Liver (tissue), 9 donors: ENCODE results near the gene ATOH7. TPM values are rescaled to one million over a fixed set of nuclear protein-coding genes. Genes with fewer than 3 reads are reported as not detected.
A peak's percentile ranks its signal among the peaks of the same experiment; 100 is the strongest.

Source experiments
- DNase-seq: peaks from one replicate; pipeline ENCODE4 v3.0.0-alpha.2; 2017; ENCODE audit warnings: low spot score
- H3K27ac ChIP-seq, 2 donors: one replicate each; pipeline ENCODE4 v1.7.0; 2013; ENCODE audit warnings: inconsistent platforms in 2 of 2, low read length in 2 of 2, control low read depth in 1 of 2, low read depth in 1 of 2, mild to moderate bottlenecking in 1 of 2
- H3K27me3 ChIP-seq, 4 donors: one replicate each; pipeline versions ENCODE4 v1.6.1 to v1.7.0; 2013; ENCODE audit warnings: low read length in 3 of 4, inconsistent platforms in 1 of 4, mild to moderate bottlenecking in 1 of 4, moderate library complexity in 1 of 4; ENCODE audit not compliant: control insufficient read depth in 4 of 4, insufficient read depth in 4 of 4
- H3K36me3 ChIP-seq, 4 donors: one replicate each; pipeline versions ENCODE4 v1.6.1 to v1.7.0; 2013; ENCODE audit warnings: low read length in 3 of 4, mild to moderate bottlenecking in 3 of 4, low read depth in 1 of 4, moderate library complexity in 1 of 4; ENCODE audit not compliant: control insufficient read depth in 4 of 4, insufficient read depth in 3 of 4
- H3K4me1 ChIP-seq, 4 donors: one replicate each; pipeline versions ENCODE4 v1.6.1 to v1.7.0; 2013; ENCODE audit warnings: low read length in 3 of 4, mild to moderate bottlenecking in 3 of 4, moderate library complexity in 1 of 4; ENCODE audit not compliant: control insufficient read depth in 4 of 4, insufficient read depth in 4 of 4
- H3K4me3 ChIP-seq, 3 donors: one replicate each; pipeline versions ENCODE4 v1.6.1 to v1.7.0; 2013; ENCODE audit warnings: low read length in 3 of 3, control low read depth in 1 of 3, low read depth in 1 of 3, mild to moderate bottlenecking in 1 of 3
- H3K9ac ChIP-seq, 2 donors: one replicate each; pipeline ENCODE4 v1.7.0; 2013; ENCODE audit warnings: low read length in 2 of 2, mild to moderate bottlenecking in 2 of 2, moderate library complexity in 2 of 2, control low read depth in 1 of 2, low read depth in 1 of 2
- H3K9me3 ChIP-seq, 4 donors: one replicate each; pipeline versions ENCODE4 v1.6.1 to v1.7.0; 2013; ENCODE audit warnings: low read length in 3 of 4; ENCODE audit not compliant: control insufficient read depth in 4 of 4
- CTCF ChIP-seq: fragments of 150-350 bp; IDR thresholded peaks from 2 replicates; pipeline ENCODE4 v1.5.1; 2017; ENCODE audit warnings: improper control_type of control experiment, low read depth, low read length; ENCODE audit not compliant: missing input control
- EGR1 ChIP-seq, 2 donors: IDR thresholded peaks; 2 replicates each; pipeline ENCODE4 v1.6.1; 2016 to 2018; ENCODE audit warnings: antibody characterized with exemption in 2 of 2, low read depth in 2 of 2
- FOXA1 ChIP-seq: IDR thresholded peaks from 2 replicates; pipeline ENCODE4 v1.6.1; 2016; ENCODE audit warnings: antibody characterized with exemption
- FOXA2 ChIP-seq: IDR thresholded peaks from 2 replicates; pipeline ENCODE4 v1.6.1; 2016; ENCODE audit warnings: antibody characterized with exemption
- GABPA ChIP-seq, 2 donors: IDR thresholded peaks in 1 of 2; conservative IDR thresholded peaks in 1 of 2; 2 replicates each; pipeline ENCODE4 v1.6.1; 2016; ENCODE audit warnings: antibody characterized with exemption in 2 of 2, mild to moderate bottlenecking in 1 of 2, moderate library complexity in 1 of 2
- HNF4A ChIP-seq, 2 donors: conservative IDR thresholded peaks; 2 replicates each; pipeline ENCODE4 v1.6.1; 2016; ENCODE audit warnings: antibody characterized with exemption in 2 of 2, mild to moderate bottlenecking in 2 of 2
- HNF4G ChIP-seq: IDR thresholded peaks from 2 replicates; pipeline ENCODE4 v1.6.1; 2016; ENCODE audit warnings: antibody characterized with exemption
- JUND ChIP-seq, 2 donors: IDR thresholded peaks; 2 replicates each; pipeline ENCODE4 v1.6.1; 2016; ENCODE audit warnings: antibody characterized with exemption in 2 of 2
- RAD21 ChIP-seq, 2 donors: IDR thresholded peaks; 2 replicates each; pipeline ENCODE4 v1.6.1; 2016; ENCODE audit warnings: antibody characterized with exemption in 2 of 2, mild to moderate bottlenecking in 2 of 2
- RXRA ChIP-seq, 2 donors: IDR thresholded peaks; 2 replicates each; pipeline ENCODE4 v1.6.1; 2017 to 2018; ENCODE audit warnings: antibody characterized with exemption in 2 of 2, mild to moderate bottlenecking in 1 of 2
- SP1 ChIP-seq: IDR thresholded peaks from 2 replicates; pipeline ENCODE4 v1.6.1; 2018; ENCODE audit warnings: antibody characterized with exemption, mild to moderate bottlenecking
- TAF1 ChIP-seq: conservative IDR thresholded peaks from 2 replicates; pipeline ENCODE4 v1.6.1; 2016; ENCODE audit warnings: antibody characterized with exemption, mild to moderate bottlenecking
- ZBTB33 ChIP-seq: IDR thresholded peaks from 2 replicates; pipeline ENCODE4 v1.6.1; 2016; ENCODE audit warnings: antibody characterized with exemption
- WGBS: extraction: QIAGEN DNeasy Blood & Tissue Kit; methylation state at CpG from one replicate; pipeline ENCODE4 v1.1.7; 2013; 5-methylcytosine and 5-hydroxymethylcytosine counted together
- polyA plus RNA-seq, 2 donors: library from polyadenylated mRNA; stranded (reverse) in 1 of 2; unstranded in 1 of 2; fragments of 200-250 nt in 1 of 2; fragments of >200 nt in 1 of 2; fragmentation: Nextera tagmentation in 1 of 2; extraction: Ambion mirVana in 1 of 2; gene quantifications; one replicate each; pipeline versions ENCODE4 v1.2.1 to v1.2.3, GENCODE V29; 2013 to 2015
- total RNA-seq, 2 donors: library from RNA; depleted of rRNA; stranded (reverse); fragments of >200 nt; gene quantifications; one replicate each; pipeline ENCODE4 v1.2.3, GENCODE V29; 2014
- TF ChIP-seq, protein P1 (sequence below): IDR thresholded peaks from 2 replicates; pipeline ENCODE4 v1.6.1; 2016; ENCODE audit warnings: antibody characterized with exemption, mild to moderate bottlenecking
- TF ChIP-seq, protein P2 (sequence below): IDR thresholded peaks from 2 replicates; pipeline ENCODE4 v1.6.1; 2016; ENCODE audit warnings: antibody characterized with exemption
- donor health status: healthy.
- donor health status: healthy.
- donor health status: healthy.
- donor health status: healthy.
- donor health status: healthy.

ATOH7 gene
- total and polyA plus RNA-seq, 4 donors, result 0.14 to 0.33 TPM; not detected in 2

DNA sequence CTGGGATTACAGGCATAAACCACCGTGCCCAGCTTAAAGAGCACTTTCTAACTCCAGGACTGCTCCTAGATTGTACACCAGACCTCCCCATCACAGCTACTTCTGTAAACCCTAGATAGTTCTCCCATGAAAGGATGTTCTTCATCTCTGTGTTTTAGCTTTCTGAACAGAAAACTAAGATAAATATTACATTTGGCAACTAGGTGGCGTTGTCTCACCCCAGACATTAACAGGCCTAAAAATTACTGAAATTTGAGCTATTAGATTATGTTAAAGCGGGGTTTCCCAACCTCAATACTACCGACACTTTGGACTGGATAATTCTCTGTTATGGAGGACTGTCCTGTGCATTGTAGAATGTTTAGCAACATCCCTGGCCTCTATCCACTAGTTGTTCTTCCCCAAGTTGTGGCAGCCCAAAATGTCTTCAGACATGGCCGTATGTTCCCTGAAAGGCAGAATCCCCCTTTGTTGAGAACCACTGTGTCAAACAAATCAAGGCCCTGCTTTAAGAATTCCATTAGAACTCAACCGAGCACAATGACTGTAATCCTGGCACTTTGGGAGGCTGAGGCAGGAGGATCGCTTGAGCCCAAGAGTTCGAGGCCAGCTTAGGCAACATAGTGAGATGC, 19.1 kb downstream of the ATOH7 start:
- no peaks in the 10 kb centered on the region for H3K36me3 ChIP-seq
- 53% methylated on average over 8 of the region's 8 CpGs for WGBS
- peaks cover 0 to 2% (median 0%) of the 10 kb centered on the region in 4 donors for H3K4me1 ChIP-seq
- no peak overlapping the region for H3K9ac ChIP-seq
- H3K27me3 ChIP-seq, result no peaks in the 10 kb centered on the region
- no peak overlapping the region for H3K4me3 ChIP-seq
- H3K27ac ChIP-seq, result no peak overlapping the region
- no peak for TF ChIP-seq HNF4A (conservative IDR thresholded peaks at IDR 0.05)
- TF ChIP-seq CTCF, result peak; percentile 51
- TF ChIP-seq, protein P1, sequence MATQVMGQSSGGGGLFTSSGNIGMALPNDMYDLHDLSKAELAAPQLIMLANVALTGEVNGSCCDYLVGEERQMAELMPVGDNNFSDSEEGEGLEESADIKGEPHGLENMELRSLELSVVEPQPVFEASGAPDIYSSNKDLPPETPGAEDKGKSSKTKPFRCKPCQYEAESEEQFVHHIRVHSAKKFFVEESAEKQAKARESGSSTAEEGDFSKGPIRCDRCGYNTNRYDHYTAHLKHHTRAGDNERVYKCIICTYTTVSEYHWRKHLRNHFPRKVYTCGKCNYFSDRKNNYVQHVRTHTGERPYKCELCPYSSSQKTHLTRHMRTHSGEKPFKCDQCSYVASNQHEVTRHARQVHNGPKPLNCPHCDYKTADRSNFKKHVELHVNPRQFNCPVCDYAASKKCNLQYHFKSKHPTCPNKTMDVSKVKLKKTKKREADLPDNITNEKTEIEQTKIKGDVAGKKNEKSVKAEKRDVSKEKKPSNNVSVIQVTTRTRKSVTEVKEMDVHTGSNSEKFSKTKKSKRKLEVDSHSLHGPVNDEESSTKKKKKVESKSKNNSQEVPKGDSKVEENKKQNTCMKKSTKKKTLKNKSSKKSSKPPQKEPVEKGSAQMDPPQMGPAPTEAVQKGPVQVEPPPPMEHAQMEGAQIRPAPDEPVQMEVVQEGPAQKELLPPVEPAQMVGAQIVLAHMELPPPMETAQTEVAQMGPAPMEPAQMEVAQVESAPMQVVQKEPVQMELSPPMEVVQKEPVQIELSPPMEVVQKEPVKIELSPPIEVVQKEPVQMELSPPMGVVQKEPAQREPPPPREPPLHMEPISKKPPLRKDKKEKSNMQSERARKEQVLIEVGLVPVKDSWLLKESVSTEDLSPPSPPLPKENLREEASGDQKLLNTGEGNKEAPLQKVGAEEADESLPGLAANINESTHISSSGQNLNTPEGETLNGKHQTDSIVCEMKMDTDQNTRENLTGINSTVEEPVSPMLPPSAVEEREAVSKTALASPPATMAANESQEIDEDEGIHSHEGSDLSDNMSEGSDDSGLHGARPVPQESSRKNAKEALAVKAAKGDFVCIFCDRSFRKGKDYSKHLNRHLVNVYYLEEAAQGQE, result no peak
- no peak for TF ChIP-seq RXRA (IDR thresholded peaks at IDR 0.05)
- TF ChIP-seq TAF1, result no peak
- TF ChIP-seq EGR1 (IDR thresholded peaks at IDR 0.05; ENCODE audit: low read depth in 2 of 2), result no peak
- TF ChIP-seq GABPA (IDR thresholded peaks at IDR 0.05 in 1 of 2, conservative IDR thresholded peaks at IDR 0.05 in 1 of 2), result no peak
- no peak for TF ChIP-seq FOXA2
- no peak for TF ChIP-seq JUND (IDR thresholded peaks at IDR 0.05)
- TF ChIP-seq FOXA1, result no peak
- TF ChIP-seq, protein P2, sequence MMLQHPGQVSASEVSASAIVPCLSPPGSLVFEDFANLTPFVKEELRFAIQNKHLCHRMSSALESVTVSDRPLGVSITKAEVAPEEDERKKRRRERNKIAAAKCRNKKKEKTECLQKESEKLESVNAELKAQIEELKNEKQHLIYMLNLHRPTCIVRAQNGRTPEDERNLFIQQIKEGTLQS, result no peak
- TF ChIP-seq HNF4G, result no peak
- no peak for TF ChIP-seq ZBTB33
- TF ChIP-seq SP1, result no peak
- peak; percentile 83 to 84 for TF ChIP-seq RAD21 (IDR thresholded peaks at IDR 0.05)
- no peak for DNase-seq
- no peaks in the 10 kb centered on the region for H3K9me3 ChIP-seq

DNA sequence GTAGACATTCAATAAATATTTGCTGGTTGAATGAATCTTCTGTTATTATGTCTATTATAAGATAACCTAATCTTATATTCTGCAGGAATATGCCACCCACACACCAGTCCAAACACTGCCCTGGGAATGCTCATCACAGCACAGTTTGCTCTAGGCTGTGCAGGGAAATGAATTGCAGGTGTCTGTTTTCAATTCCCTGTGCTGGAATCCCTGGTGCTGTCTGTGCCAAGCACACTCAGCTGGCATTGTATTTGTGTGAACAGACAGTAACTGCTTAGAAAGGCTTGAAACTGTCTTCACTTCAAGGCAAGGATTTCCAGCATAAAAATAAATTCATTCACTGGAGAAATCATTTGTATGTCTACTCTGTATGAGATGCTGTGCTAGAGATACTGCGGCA, 20.2 kb downstream of the ATOH7 start:
- Histone ChIP-seq H3K9me3 (no peaks in the 10 kb centered on the region), H3K36me3 (no peaks in the 10 kb centered on the region), H3K4me3 (no peak overlapping the region), H3K9ac (no peak overlapping the region), H3K4me1 (peaks cover 0 to 2% (median 0%) of the 10 kb centered on the region in 4 donors), H3K27me3 (no peaks in the 10 kb centered on the region), H3K27ac (no peak overlapping the region)
- no peak for DNase-seq
- WGBS, result 74% methylated on average over 1 of the region's 1 CpG
- TF ChIP-seq, protein P1, result no peak
- TF ChIP-seq HNF4G, result no peak
- no peak for TF ChIP-seq TAF1
- TF ChIP-seq HNF4A (conservative IDR thresholded peaks at IDR 0.05), result no peak
